Lung (tissue), 12 donors: Measurements from ENCODE around the gene COBLL1. TPM values are rescaled to one million over a fixed set of nuclear protein-coding genes. Genes with fewer than 3 reads are reported as not detected.
"Not testable (repeated sequence)": the region's sequence is repeated elsewhere in the genome, so short reads cannot be mapped to it uniquely, and the experiment has no call there.

Experiments
- ATAC-seq: fragments of 200-7000 bp; cut with Tn5 transposase; one replicate; pipeline ENCODE4 v1.9.1; 2020; ENCODE audit warnings: moderate number of reproducible peaks; ENCODE audit not compliant: insufficient read depth, low FRiP score
- DNase-seq, 3 donors: peaks; one replicate each; pipeline ENCODE4 v3.0.0-alpha.2; 2013 to 2017
- H3K27ac ChIP-seq, 2 donors: one replicate each; pipeline ENCODE4 v1.5.1; 2013; ENCODE audit warnings: mild to moderate bottlenecking in 2 of 2, moderate library complexity in 2 of 2, control low read depth in 1 of 2, inconsistent platforms in 1 of 2, low read depth in 1 of 2, low read length in 1 of 2
- H3K27me3 ChIP-seq, 3 donors: one replicate each; pipeline ENCODE4 v1.5.1; 2013; ENCODE audit warnings: low read length in 2 of 3; ENCODE audit not compliant: control insufficient read depth in 3 of 3, insufficient read depth in 3 of 3
- H3K36me3 ChIP-seq, 4 donors: one replicate each; pipeline ENCODE4 v1.5.1; 2013; ENCODE audit warnings: low read length in 4 of 4, mild to moderate bottlenecking in 1 of 4, moderate library complexity in 1 of 4; ENCODE audit not compliant: control insufficient read depth in 4 of 4, insufficient read depth in 4 of 4
- H3K4me1 ChIP-seq, 5 donors: one replicate each; pipeline ENCODE4 v1.5.1; 2013; ENCODE audit warnings: low read length in 5 of 5, mild to moderate bottlenecking in 2 of 5, moderate library complexity in 1 of 5; ENCODE audit not compliant: control insufficient read depth in 5 of 5, insufficient read depth in 5 of 5
- H3K4me3 ChIP-seq: one replicate; pipeline ENCODE4 v1.5.1; 2013; ENCODE audit warnings: mild to moderate bottlenecking, control low read depth, moderate library complexity
- H3K9ac ChIP-seq, 2 donors: one replicate each; pipeline ENCODE4 v1.5.1; 2013; ENCODE audit warnings: low read length in 2 of 2, control low read depth in 1 of 2; ENCODE audit not compliant: insufficient read depth in 1 of 2
- H3K9me3 ChIP-seq, 4 donors: one replicate each; pipeline ENCODE4 v1.5.1; 2013; ENCODE audit warnings: low read length in 3 of 4, mild to moderate bottlenecking in 1 of 4, moderate library complexity in 1 of 4; ENCODE audit not compliant: control insufficient read depth in 4 of 4, insufficient read depth in 3 of 4
- CTCF ChIP-seq: IDR thresholded peaks from 2 replicates; pipeline ENCODE4 v1.5.1; 2012; ENCODE audit warnings: mild to moderate bottlenecking; ENCODE audit errors: control extremely low read depth, extremely low read depth
- WGBS, 2 donors: extraction: QIAGEN DNeasy Blood & Tissue Kit; methylation state at CpG; one replicate each; pipeline ENCODE4 v1.1.7; 2013; 5-methylcytosine and 5-hydroxymethylcytosine counted together
- polyA plus RNA-seq, 2 donors: library from polyadenylated mRNA; stranded (reverse); fragments of 200-250 nt; gene quantifications; one replicate each; pipeline ENCODE4 v1.2.1, GENCODE V29; 2013
- total RNA-seq, 2 donors: library from RNA; depleted of rRNA in 1 of 2; stranded (reverse); fragments of >200 nt in 1 of 2; gene quantifications; one replicate each; pipeline ENCODE4 v1.2.1, GENCODE V29; 2014 to 2021
- donor health status: control.
- donor health status: control.
- donor health status: Bipolar disorder and iron deficiency.
- donor health status: healthy.
- donor health status: DM: yes; HTN: yes; CAD: no.

COBLL1 gene
- total and polyA plus RNA-seq, 4 donors: 13.0 to 86.5 (median 53.7) TPM

GRCh38 chr2:164860694-164861042, 19.0 kb upstream of the COBLL1 start:
- Histone ChIP-seq H3K27ac (no peak overlapping the region), H3K9ac (no peak overlapping the region), H3K9me3 (no peaks in the 10 kb centered on the region), H3K27me3 (no peaks in the 10 kb centered on the region), H3K4me1 (no peaks in the 10 kb centered on the region), H3K4me3 (no peak overlapping the region), H3K36me3 (no peaks in the 10 kb centered on the region)
- ATAC-seq (no peak), DNase-seq (no peak)
- no peak for TF ChIP-seq CTCF

GRCh38 chr2:164859906-164860693, 18.5 kb upstream of the COBLL1 start:
- not testable (repeated sequence) for H3K4me3 ChIP-seq, H3K9me3 ChIP-seq, H3K36me3 ChIP-seq, DNase-seq, H3K27ac ChIP-seq, H3K27me3 ChIP-seq, H3K9ac ChIP-seq, ATAC-seq, H3K4me1 ChIP-seq
- 95 to 96% methylated on average over 4 of the region's 4 CpGs for WGBS, 2 donors

- Histone ChIP-seq H3K27me3 (no peaks in the 10 kb centered on the region), H3K9me3 (no peaks in the 10 kb centered on the region), H3K4me3 (no peak overlapping the region), H3K36me3 (no peaks in the 10 kb centered on the region), H3K4me1 (no peaks in the 10 kb centered on the region), H3K27ac (no peak overlapping the region), H3K9ac (no peak overlapping the region)
- no peak for TF ChIP-seq CTCF
- WGBS, 2 donors: 71 to 91% methylated on average over 2 of the region's 2 CpGs
- DNase-seq (no peak), ATAC-seq (no peak)
Observed at GRCh38 chr2:164859251-164859818, 17.7 kb upstream of the COBLL1 start.

- H3K36me3 ChIP-seq: no peaks in the 10 kb centered on the region
- WGBS, 2 donors: 93 to 96% methylated on average over 4 of the region's 4 CpGs
- DNase-seq (no peak), ATAC-seq (no peak)
- no peaks in the 10 kb centered on the region for H3K9me3 ChIP-seq
- H3K9ac ChIP-seq: no peak overlapping the region
- H3K27ac ChIP-seq: no peak overlapping the region
- H3K4me3 ChIP-seq: no peak overlapping the region
- TF ChIP-seq CTCF: no peak
- H3K27me3 ChIP-seq: peaks cover 0 to 5% (median 0%) of the 10 kb centered on the region in 3 donors
- peaks cover 0 to 5% (median 0%) of the 10 kb centered on the region in 5 donors for H3K4me1 ChIP-seq
Observed at GRCh38 chr2:164852086-164852485, 10.5 kb upstream of the COBLL1 start.
